Measurements from ENCODE around the gene EPS8L1. TPM values are rescaled to one million over a fixed set of nuclear protein-coding genes. Genes with fewer than 3 reads are reported as not detected.

Gene EPS8L1
- total RNA-seq, 8 experiments from 2014 or later = 2.2 to 38.1 (median 8.1) TPM

- no peak overlapping the region for H3K27ac ChIP-seq
- WGBS, 10 experiments = 40 to 98% (median 92%) methylated on average over 1 to 10 of the region's 32 CpGs; no CpG with 5 or more reads in 5 of the 10 experiments
- in situ Hi-C loops (cut with MboI; ENCODE audit: low pct_unique_long_range_greater_than_20kb in 2 of 9, low sequenced_read_pairs in 9 of 9, unreplicated experiment in 9 of 9) = no loop called here
- no peak for ATAC-seq (replicated peaks in 6 of 8)
- H3K4me1 ChIP-seq (replicated peaks in 1 of 2) = peaks cover under 1 to 2% of the 10 kb centered on the region in 2 donors
- H3K4me3 ChIP-seq = no peak overlapping the region
Measured at GRCh38 chr19:55094456-55095259, 19.0 kb downstream of the EPS8L1 start.

GRCh38 chr19:55095260-55096060 is 19.8 kb downstream of the EPS8L1 start:
- 80 to 100% methylated on average over 1 of the region's 23 CpGs; no CpG with 5 or more reads in 8 of the 10 experiments for WGBS, 10 experiments
- in situ Hi-C loops (cut with MboI; ENCODE audit: low pct_unique_long_range_greater_than_20kb in 2 of 9, low sequenced_read_pairs in 9 of 9, unreplicated experiment in 9 of 9) = no loop called here
- Histone ChIP-seq H3K4me1 (replicated peaks in 1 of 2) (peaks cover 5 to 7% of the 10 kb centered on the region in 2 donors), H3K4me3 (no peak overlapping the region), H3K27ac (no peak overlapping the region)
- ATAC-seq (replicated peaks in 6 of 8) = peak in 1 of 8 experiments; percentile 63

- peak in 2 of 8 experiments; percentile 6 to 36 for ATAC-seq (replicated peaks in 6 of 8)
- no peak overlapping the region for H3K27ac ChIP-seq
- WGBS, 10 experiments = 52% methylated on average over 5 of the region's 23 CpGs; no CpG with 5 or more reads in 9 of the 10 experiments
- in situ Hi-C loops (cut with MboI; ENCODE audit: low pct_unique_long_range_greater_than_20kb in 2 of 9, low sequenced_read_pairs in 9 of 9, unreplicated experiment in 9 of 9) = no loop called here
- H3K4me3 ChIP-seq = no peak overlapping the region
- H3K4me1 ChIP-seq (replicated peaks in 1 of 2) = peaks cover 5 to 7% of the 10 kb centered on the region in 2 donors
Measured at GRCh38 chr19:55096061-55096701, 20.5 kb downstream of the EPS8L1 start.

- H3K4me1 ChIP-seq (replicated peaks in 1 of 2) = peaks cover 5 to 7% of the 10 kb centered on the region in 2 donors
Measured at GRCh38 chr19:55097864-55098715, 22.4 kb downstream of the EPS8L1 start.

GRCh38 chr19:55098716-55099556 is 23.3 kb downstream of the EPS8L1 start:
- WGBS, 10 experiments = 80 to 100% (median 95%) methylated on average over 1 to 3 of the region's 27 CpGs; no CpG with 5 or more reads in 7 of the 10 experiments
- Histone ChIP-seq H3K4me1 (replicated peaks in 1 of 2) (peaks cover 5 to 7% of the 10 kb centered on the region in 2 donors), H3K4me3 (no peak overlapping the region), H3K27ac (no peak overlapping the region)
- in situ Hi-C loops (cut with MboI; ENCODE audit: low pct_unique_long_range_greater_than_20kb in 2 of 9, low sequenced_read_pairs in 9 of 9, unreplicated experiment in 9 of 9) = no loop called here
- ATAC-seq (replicated peaks in 6 of 8) = peak in 4 of 8 experiments; percentile 11 to 29 (median 16)

More at GRCh38 chr19:55097864-55098715, 22.4 kb downstream of the EPS8L1 start:
- in situ Hi-C loops (cut with MboI; ENCODE audit: low pct_unique_long_range_greater_than_20kb in 2 of 9, low sequenced_read_pairs in 9 of 9, unreplicated experiment in 9 of 9) = no loop called here
- Histone ChIP-seq H3K4me3 (no peak overlapping the region), H3K27ac (no peak overlapping the region)
- no peak for ATAC-seq (replicated peaks in 6 of 8)
- WGBS, 10 experiments = 84 to 100% (median 100%) methylated on average over 1 to 6 of the region's 23 CpGs; no CpG with 5 or more reads in 5 of the 10 experiments

- H3K4me1 ChIP-seq (replicated peaks in 1 of 2) = peaks cover 5 to 7% of the 10 kb centered on the region in 2 donors
- in situ Hi-C loops (cut with MboI; ENCODE audit: low pct_unique_long_range_greater_than_20kb in 2 of 9, low sequenced_read_pairs in 9 of 9, unreplicated experiment in 9 of 9) = no loop called here
- no peak overlapping the region for H3K27ac ChIP-seq
- ATAC-seq (replicated peaks in 6 of 8) = peak in 4 of 8 experiments; percentile 23 to 35 (median 28)
- 44 to 100% (median 84%) methylated on average over 1 to 7 of the region's 27 CpGs; no CpG with 5 or more reads in 3 of the 10 experiments for WGBS, 10 experiments
- no peak overlapping the region for H3K4me3 ChIP-seq
Measured at GRCh38 chr19:55099557-55100506, 24.2 kb downstream of the EPS8L1 start.

- ATAC-seq (replicated peaks in 6 of 8) = no peak
- Histone ChIP-seq H3K4me3 (no peak overlapping the region), H3K27ac (no peak overlapping the region), H3K4me1 (replicated peaks in 1 of 2) (peaks cover 5 to 7% of the 10 kb centered on the region in 2 donors)
- WGBS, 10 experiments = 74 to 100% (median 90%) methylated on average over 1 to 8 of the region's 10 CpGs; no CpG with 5 or more reads in 4 of the 10 experiments
- in situ Hi-C loops (cut with MboI; ENCODE audit: low pct_unique_long_range_greater_than_20kb in 2 of 9, low sequenced_read_pairs in 9 of 9, unreplicated experiment in 9 of 9) = no loop called here
Measured at GRCh38 chr19:55101261-55101660, 25.6 kb downstream of the EPS8L1 start.

- Histone ChIP-seq H3K27ac (no peak overlapping the region), H3K4me1 (replicated peaks in 1 of 2) (peaks cover 5 to 7% of the 10 kb centered on the region in 2 donors), H3K4me3 (no peak overlapping the region)
- ATAC-seq (replicated peaks in 6 of 8) = no peak
- WGBS, 10 experiments = 86 to 100% (median 100%) methylated on average over 1 to 4 of the region's 9 CpGs; no CpG with 5 or more reads in 3 of the 10 experiments
- in situ Hi-C loops (cut with MboI; ENCODE audit: low pct_unique_long_range_greater_than_20kb in 2 of 9, low sequenced_read_pairs in 9 of 9, unreplicated experiment in 9 of 9) = no loop called here
Measured at GRCh38 chr19:55103190-55103589, 27.5 kb downstream of the EPS8L1 start.

- in situ Hi-C loops (cut with MboI; ENCODE audit: low pct_unique_long_range_greater_than_20kb in 2 of 9, low sequenced_read_pairs in 9 of 9, unreplicated experiment in 9 of 9) = no loop called here
- H3K27ac ChIP-seq = no peak overlapping the region
- WGBS, 10 experiments = 75 to 100% (median 100%) methylated on average over 1 to 2 of the region's 2 CpGs; no CpG with 5 or more reads in 4 of the 10 experiments
- ATAC-seq (replicated peaks in 6 of 8) = no peak
- H3K4me1 ChIP-seq (replicated peaks in 1 of 2) = peaks cover 0 to 3% of the 10 kb centered on the region in 2 donors
- no peak overlapping the region for H3K4me3 ChIP-seq
Measured at GRCh38 chr19:55105237-55105636, 29.6 kb downstream of the EPS8L1 start.

- in situ Hi-C loops (cut with MboI; ENCODE audit: low pct_unique_long_range_greater_than_20kb in 2 of 9, low sequenced_read_pairs in 9 of 9, unreplicated experiment in 9 of 9) = no loop called here
Measured at GRCh38 chr19:55106591-55106990, 30.9 kb downstream of the EPS8L1 start.

More at GRCh38 chr19:55106591-55106990, 30.9 kb downstream of the EPS8L1 start:
- H3K4me1 ChIP-seq (replicated peaks in 1 of 2) = peaks cover 0 to 3% of the 10 kb centered on the region in 2 donors
- H3K4me3 ChIP-seq = no peak overlapping the region
- no peak for ATAC-seq (replicated peaks in 6 of 8)
- WGBS, 10 experiments = 59 to 100% (median 87%) methylated on average over 1 to 5 of the region's 6 CpGs; no CpG with 5 or more reads in 2 of the 10 experiments
- H3K27ac ChIP-seq = no peak overlapping the region
